ENCODE data around the gene CXCL6.

CXCL6 gene

GRCh38 chr4:73836373-73837279, at the start of gene CXCL6:
CXCL6 (plus strand) TSS chr4:73836678; CDS start chr4:73836751, 73 bp downstream.
- DNase-seq (ENCODE audit: low spot score), result no peak

GRCh38 chr4:73788411-73788810, 48.1 kb upstream of the CXCL6 start:
- no peak for DNase-seq (ENCODE audit: low spot score)

- no peak for DNase-seq (ENCODE audit: low spot score)
Measured at GRCh38 chr4:73798842-73799241, 37.6 kb upstream of the CXCL6 start.

GRCh38 chr4:73800206-73800605, 36.3 kb upstream of the CXCL6 start:
- DNase-seq (ENCODE audit: low spot score), result no peak

GRCh38 chr4:73801692-73802091, 34.8 kb upstream of the CXCL6 start:
- no peak for DNase-seq (ENCODE audit: low spot score)

GRCh38 chr4:73803213-73803612, 33.3 kb upstream of the CXCL6 start:
- no peak for DNase-seq (ENCODE audit: low spot score)

- no peak for DNase-seq (ENCODE audit: low spot score)
Measured at GRCh38 chr4:73810191-73810590, 26.3 kb upstream of the CXCL6 start.

- DNase-seq (ENCODE audit: low spot score), result no peak
Measured at GRCh38 chr4:73811841-73812240, 24.6 kb upstream of the CXCL6 start.

- DNase-seq (ENCODE audit: low spot score), result no peak
Measured at GRCh38 chr4:73814679-73815078, 21.8 kb upstream of the CXCL6 start.

- DNase-seq (ENCODE audit: low spot score), result no peak
Measured at GRCh38 chr4:73815145-73815544, 21.3 kb upstream of the CXCL6 start.

- DNase-seq (ENCODE audit: low spot score), result peak; percentile 3
Measured at GRCh38 chr4:73816814-73817213, 19.7 kb upstream of the CXCL6 start.

- DNase-seq (ENCODE audit: low spot score), result no peak
Measured at GRCh38 chr4:73817341-73817740, 19.1 kb upstream of the CXCL6 start.

GRCh38 chr4:73821325-73821724, 15.2 kb upstream of the CXCL6 start:
- no peak for DNase-seq (ENCODE audit: low spot score)

- DNase-seq (ENCODE audit: low spot score), result no peak
Measured at GRCh38 chr4:73822389-73822788, 14.1 kb upstream of the CXCL6 start.

GRCh38 chr4:73822812-73823504, 13.5 kb upstream of the CXCL6 start:
- no peak for DNase-seq (ENCODE audit: low spot score)

- DNase-seq (ENCODE audit: low spot score), result no peak
Measured at GRCh38 chr4:73823760-73824159, 12.7 kb upstream of the CXCL6 start.

- DNase-seq (ENCODE audit: low spot score), result no peak
Measured at GRCh38 chr4:73828956-73829355, 7.5 kb upstream of the CXCL6 start.

- DNase-seq (ENCODE audit: low spot score), result no peak
Measured at GRCh38 chr4:73831569-73831968, 4.9 kb upstream of the CXCL6 start.

- DNase-seq (ENCODE audit: low spot score), result no peak
Measured at GRCh38 chr4:73832651-73833237, 3.7 kb upstream of the CXCL6 start.

- no peak for DNase-seq (ENCODE audit: low spot score)
Measured at GRCh38 chr4:73839071-73839470, 2.6 kb downstream of the CXCL6 start.

- no peak for DNase-seq (ENCODE audit: low spot score)
Measured at GRCh38 chr4:73839715-73840114, 3.2 kb downstream of the CXCL6 start.

- no peak for DNase-seq (ENCODE audit: low spot score)
Measured at GRCh38 chr4:73841243-73841925, 4.9 kb downstream of the CXCL6 start.

Data from LoVo (cell line).